NCI-H1092 (cell line): ENCODE measurements around the gene CFAP161.

Experiments used
- DNase-seq: peaks from one replicate; lab custom pipeline; 2025; lab: John Stamatoyannopoulos, UW

CFAP161 gene, protein sequence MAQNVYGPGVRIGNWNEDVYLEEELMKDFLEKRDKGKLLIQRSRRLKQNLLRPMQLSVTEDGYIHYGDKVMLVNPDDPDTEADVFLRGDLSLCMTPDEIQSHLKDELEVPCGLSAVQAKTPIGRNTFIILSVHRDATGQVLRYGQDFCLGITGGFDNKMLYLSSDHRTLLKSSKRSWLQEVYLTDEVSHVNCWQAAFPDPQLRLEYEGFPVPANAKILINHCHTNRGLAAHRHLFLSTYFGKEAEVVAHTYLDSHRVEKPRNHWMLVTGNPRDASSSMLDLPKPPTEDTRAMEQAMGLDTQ

GRCh38 chr15:81133782-81134461 is at the start of gene CFAP161:
TSS of gene CFAP161 (plus strand) at chr15:81134270. CDS start at chr15:81134330, 60 bp downstream.
- DNase-seq, result peak; percentile 81

- DNase-seq, result no peak
Observed at GRCh38 chr15:81084716-81085115, 49.4 kb upstream of the CFAP161 start.

GRCh38 chr15:81085213-81085612 is 48.9 kb upstream of the CFAP161 start:
- no peak for DNase-seq

GRCh38 chr15:81085898-81086297 is 48.2 kb upstream of the CFAP161 start:
- DNase-seq, result no peak

DNA sequence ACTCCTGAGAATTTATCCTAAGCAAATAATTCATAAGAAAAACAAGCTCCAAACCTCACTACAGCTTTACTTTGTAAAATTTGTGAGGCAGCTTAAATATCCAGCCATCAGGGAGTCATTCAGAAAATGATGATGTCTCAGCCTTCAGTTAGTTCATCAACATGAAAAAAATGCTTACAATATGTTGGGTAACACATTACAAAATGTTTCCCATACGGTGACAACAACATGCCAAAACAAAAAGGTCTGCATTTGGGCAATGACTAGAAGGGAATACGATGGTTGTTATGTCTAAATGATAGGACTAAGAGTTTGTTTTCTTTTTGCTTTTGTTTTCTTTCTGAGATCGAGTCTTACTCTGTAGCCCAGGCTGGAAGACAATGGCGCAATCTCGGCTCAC is 47.0 kb upstream of the CFAP161 start:
- DNase-seq, result no peak

DNA sequence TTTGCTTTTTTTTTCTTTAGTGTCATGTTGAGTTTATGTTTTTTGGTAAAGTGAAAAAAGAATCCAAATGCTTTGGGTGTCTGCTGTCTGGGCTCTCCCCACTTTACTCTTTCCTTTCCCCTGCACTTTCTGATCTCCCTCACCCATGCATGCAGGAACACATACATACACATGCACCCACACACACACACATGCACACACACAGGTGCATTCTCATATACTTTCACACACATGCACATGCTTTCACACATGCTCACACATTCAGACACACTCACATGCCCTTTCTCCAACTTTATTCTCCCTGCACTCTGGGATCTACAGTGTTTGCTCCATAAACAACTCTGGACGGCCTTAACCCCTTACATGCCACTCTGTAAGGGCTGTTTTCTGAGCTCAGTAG is 46.4 kb upstream of the CFAP161 start:
- DNase-seq, result no peak

DNA sequence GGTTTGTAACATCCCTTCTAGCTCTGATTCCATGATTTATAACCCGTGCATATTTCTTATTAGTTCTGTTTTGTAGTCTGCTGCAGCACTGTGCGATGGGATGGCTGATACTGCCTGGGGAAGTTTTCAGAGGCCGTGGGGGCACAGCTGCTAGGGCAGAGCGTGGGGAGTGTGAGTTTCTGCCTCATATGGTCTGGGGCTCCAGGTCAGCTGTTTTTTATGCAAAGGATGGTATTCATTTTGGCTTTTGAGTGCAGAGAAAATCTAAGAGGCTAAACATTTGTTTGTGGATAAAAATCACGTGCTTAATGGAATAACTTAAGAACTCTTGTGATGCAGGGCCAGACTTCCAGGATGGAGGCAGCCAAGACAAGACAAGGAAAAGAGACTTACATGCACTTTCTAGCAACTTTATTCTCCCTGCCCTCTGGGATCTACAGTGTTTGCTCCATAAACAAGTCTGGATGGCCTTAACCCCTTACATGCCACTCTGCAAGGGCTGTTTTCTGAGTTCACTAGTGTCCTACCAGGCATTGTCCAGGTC is 45.5 kb upstream of the CFAP161 start:
- DNase-seq, result no peak

GRCh38 chr15:81091889-81092558 is 42.0 kb upstream of the CFAP161 start:
- DNase-seq, result no peak

GRCh38 chr15:81092559-81092902 is 41.5 kb upstream of the CFAP161 start:
- DNase-seq, result no peak

- DNase-seq, result no peak
Observed at GRCh38 chr15:81093961-81094360, 40.1 kb upstream of the CFAP161 start.

GRCh38 chr15:81095690-81096365 is 38.2 kb upstream of the CFAP161 start:
- DNase-seq, result no peak

DNA sequence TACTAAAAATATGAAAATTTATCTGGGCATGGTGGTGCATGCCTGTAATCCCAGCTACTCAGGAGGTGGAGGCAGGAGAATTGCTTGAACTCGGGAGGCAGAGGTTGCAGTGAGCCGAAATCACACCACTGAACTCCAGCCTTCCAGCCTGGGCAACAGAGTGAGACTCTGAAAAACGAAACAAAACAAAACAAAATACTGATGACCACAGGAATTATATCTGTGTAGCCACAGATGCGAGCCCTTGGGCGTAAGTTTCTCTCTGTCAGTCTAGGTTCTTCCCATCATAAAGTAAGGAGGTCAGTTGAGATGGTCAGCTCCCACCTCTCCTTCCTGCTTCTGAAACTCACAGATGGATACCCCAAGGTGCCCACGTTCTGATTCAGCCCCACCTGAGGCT is 37.7 kb upstream of the CFAP161 start:
- DNase-seq, result no peak

GRCh38 chr15:81097116-81097889 is 36.8 kb upstream of the CFAP161 start:
- no peak for DNase-seq

DNA sequence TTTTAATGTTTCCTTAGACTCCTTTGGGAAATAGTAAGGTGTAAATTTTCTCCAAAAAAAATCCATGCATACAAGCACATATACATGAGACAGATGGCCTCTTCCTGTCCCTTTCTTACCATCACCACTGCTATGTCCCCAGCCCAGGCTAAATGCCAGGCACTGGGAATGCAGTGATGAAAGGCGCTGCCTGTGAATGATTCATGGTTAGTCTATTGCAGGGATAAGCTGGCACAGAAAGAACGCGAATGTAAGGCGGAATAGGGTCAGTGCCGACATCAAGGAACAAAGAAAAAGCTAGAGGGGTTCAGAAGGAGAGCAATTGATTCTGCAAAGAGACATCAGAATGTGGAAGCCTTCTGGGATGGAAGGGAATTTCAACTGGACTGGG is 36.2 kb upstream of the CFAP161 start:
- DNase-seq, result no peak

GRCh38 chr15:81098349-81098748 is 35.7 kb upstream of the CFAP161 start:
- DNase-seq, result no peak

GRCh38 chr15:81098861-81099651 is 35.0 kb upstream of the CFAP161 start:
- DNase-seq, result no peak

DNA sequence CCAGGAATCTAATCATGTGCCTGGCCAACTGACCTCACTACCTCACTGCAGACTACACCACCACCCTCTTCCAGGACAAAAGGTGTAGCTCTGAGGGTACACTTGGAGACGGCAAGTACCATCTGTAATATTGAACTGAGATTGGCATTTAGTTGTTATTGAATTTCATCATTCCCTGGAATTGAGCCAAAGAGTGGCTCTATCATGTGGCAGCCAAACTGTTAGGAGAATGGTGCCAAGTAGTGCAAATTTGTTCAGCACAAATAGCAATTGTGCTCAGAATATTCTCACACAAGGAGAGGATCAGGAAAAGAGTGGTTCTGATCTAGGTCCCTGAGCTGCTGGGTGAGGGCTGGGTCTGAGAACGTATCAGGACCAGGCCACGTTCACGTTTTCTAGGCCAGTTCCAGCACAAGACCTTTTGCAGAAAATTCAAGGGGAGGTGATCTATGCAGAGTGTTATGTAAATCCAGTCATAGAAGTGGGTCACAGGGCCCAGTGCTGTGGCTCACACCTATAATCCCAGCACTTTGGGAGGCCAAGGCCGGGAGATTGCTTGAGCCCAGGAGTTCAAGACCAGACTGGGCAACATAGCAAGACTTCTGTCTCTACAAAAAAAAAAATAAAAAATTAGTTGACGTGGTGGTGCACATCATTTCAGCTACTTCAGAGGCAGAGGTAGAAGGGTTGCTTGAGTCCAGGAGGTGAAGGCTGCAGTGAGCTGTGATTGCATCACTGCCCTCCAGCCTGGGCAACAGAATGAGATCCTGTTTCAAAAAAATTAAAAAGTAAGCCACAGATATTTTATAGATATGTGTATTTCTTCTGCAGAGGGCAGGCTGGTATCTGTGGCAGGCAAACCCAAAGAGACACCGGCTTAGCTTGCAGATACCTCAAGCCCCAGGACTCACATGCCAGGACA is 31.9 kb upstream of the CFAP161 start:
- DNase-seq, result no peak

- no peak for DNase-seq
Observed at GRCh38 chr15:81103857-81104256, 30.2 kb upstream of the CFAP161 start.

- DNase-seq, result no peak
Observed at GRCh38 chr15:81105545-81105944, 28.5 kb upstream of the CFAP161 start.

GRCh38 chr15:81106560-81106959 is 27.5 kb upstream of the CFAP161 start:
- no peak for DNase-seq
